HUES48 (cell line): ENCODE measurements around the gene TAL2.

Experiments used
- H3K27ac ChIP-seq: one replicate; pipeline ENCODE4 v1.7.0; 2013; ENCODE audit warnings: low read depth, low read length, inconsistent platforms
- H3K27me3 ChIP-seq: 2 replicates; pipeline ENCODE4 v1.6.1; 2013; ENCODE audit warnings: mild to moderate bottlenecking, low read length; ENCODE audit not compliant: control insufficient read depth, insufficient read depth
- H3K36me3 ChIP-seq: 2 replicates; pipeline ENCODE4 v1.6.1; 2013; ENCODE audit warnings: low read length; ENCODE audit not compliant: control insufficient read depth, insufficient read depth
- H3K4me1 ChIP-seq: 2 replicates; pipeline ENCODE4 v1.6.1; 2013; ENCODE audit warnings: mild to moderate bottlenecking, low read length; ENCODE audit not compliant: control insufficient read depth, insufficient read depth
- H3K4me3 ChIP-seq: 2 replicates; pipeline ENCODE4 v1.5.1; 2013; ENCODE audit warnings: mild to moderate bottlenecking, low read depth, low read length
- H3K9ac ChIP-seq: 2 replicates; pipeline ENCODE4 v1.6.1; 2013; ENCODE audit warnings: mild to moderate bottlenecking, low read depth, low read length, moderate library complexity
- H3K9me3 ChIP-seq: 2 replicates; pipeline ENCODE4 v1.6.1; 2013; ENCODE audit warnings: low read length; ENCODE audit not compliant: control insufficient read depth, insufficient read depth

TAL2 gene

GRCh38 chr9:105710638-105711037 lies 48.4 kb downstream of the TAL2 start:
- no peaks in the 10 kb centered on the region for H3K9me3 ChIP-seq
- H3K27ac ChIP-seq, result no peak overlapping the region
- no peak overlapping the region for H3K4me3 ChIP-seq
- H3K9ac ChIP-seq, result no peak overlapping the region
- H3K36me3 ChIP-seq, result no peaks in the 10 kb centered on the region
- no peaks in the 10 kb centered on the region for H3K4me1 ChIP-seq
- no peaks in the 10 kb centered on the region for H3K27me3 ChIP-seq

GRCh38 chr9:105711867-105712266 lies 49.6 kb downstream of the TAL2 start:
- no peaks in the 10 kb centered on the region for H3K9me3 ChIP-seq
- no peak overlapping the region for H3K27ac ChIP-seq

GRCh38 chr9:105712297-105712696 lies 50.0 kb downstream of the TAL2 start:
- H3K27me3 ChIP-seq, result no peaks in the 10 kb centered on the region
- no peak overlapping the region for H3K27ac ChIP-seq
- H3K4me1 ChIP-seq, result no peaks in the 10 kb centered on the region
- H3K9me3 ChIP-seq, result no peaks in the 10 kb centered on the region
- no peak overlapping the region for H3K4me3 ChIP-seq
- H3K9ac ChIP-seq, result no peak overlapping the region
- H3K36me3 ChIP-seq, result no peaks in the 10 kb centered on the region

More at GRCh38 chr9:105711867-105712266, 49.6 kb downstream of the TAL2 start:
- Histone ChIP-seq H3K4me1 (no peaks in the 10 kb centered on the region), H3K36me3 (no peaks in the 10 kb centered on the region), H3K27me3 (no peaks in the 10 kb centered on the region), H3K9ac (no peak overlapping the region), H3K4me3 (no peak overlapping the region)
